WTC11 (cell line): Measurements from ENCODE around the gene CRACR2B. TPM values are rescaled to one million over a fixed set of nuclear protein-coding genes. Genes with fewer than 3 reads are reported as not detected.

Source experiments
- ATAC-seq: fragments of 200-7000 bp; cut with Tn5 transposase; 2 replicates; pipeline ENCODE4 v1.10.0; 2021; ENCODE audit warnings: mild to moderate bottlenecking, moderate library complexity
- CTCF ChIA-PET: fragments of 300-600 bp; sonication (Branson Sonifier 250); formaldehyde crosslinking; loops from one replicate; lab custom pipeline; 2021; ENCODE audit warnings: antibody characterized with exemption; lab: Charles Lee
- POLR2A ChIA-PET: fragments of 350-600 bp; sonication (Branson Sonifier 250); formaldehyde crosslinking; loops from one replicate; lab custom pipeline; 2021; ENCODE audit warnings: antibody characterized with exemption; lab: Charles Lee
- DNase-seq: peaks from one replicate; pipeline ENCODE4 v3.0.0; 2021; ENCODE audit warnings: low spot score
- H3K27ac Mint-ChIP-seq: 2 replicates; pipeline ENCODE4 v1.8.0; 2021; ENCODE audit warnings: mixed read lengths
- H3K27me3 Mint-ChIP-seq: 2 replicates; pipeline ENCODE4 v1.8.0; 2021; ENCODE audit warnings: low read depth, mild to moderate bottlenecking, moderate library complexity, mixed read lengths
- H3K36me3 Mint-ChIP-seq: 2 replicates; pipeline ENCODE4 v1.8.0; 2021; ENCODE audit warnings: mixed read lengths
- H3K4me1 Mint-ChIP-seq: 2 replicates; pipeline ENCODE4 v1.8.0; 2022; ENCODE audit warnings: mixed read lengths
- H3K4me3 Mint-ChIP-seq: 2 replicates; pipeline ENCODE4 v1.8.0; 2021; ENCODE audit warnings: mild to moderate bottlenecking, moderate library complexity, mixed read lengths
- H3K9me3 Mint-ChIP-seq: 2 replicates; pipeline ENCODE4 v1.8.0; 2021; ENCODE audit warnings: mixed read lengths
- CDX4 ChIP-seq: fragments of 250-450 bp; sonication (Bioruptor Pico); IDR thresholded peaks from 2 replicates; pipeline ENCODE4 v1.9.0; 2021; ENCODE audit warnings: moderate library complexity, mild to moderate bottlenecking, inconsistent platforms, borderline replicate concordance
- CREM ChIP-seq: sonication (generic); formaldehyde crosslinking; IDR thresholded peaks from 2 replicates; pipeline ENCODE4 v1.8.1; 2022; ENCODE audit warnings: mild to moderate bottlenecking, missing genetic modification reagents, moderate library complexity
- E2F4 ChIP-seq: sonication (generic); formaldehyde crosslinking; IDR thresholded peaks from 2 replicates; pipeline ENCODE4 v1.8.1; 2022; ENCODE audit warnings: low read depth, mild to moderate bottlenecking, moderate library complexity, missing genetic modification reagents, borderline replicate concordance
- ERG ChIP-seq: fragments of 250-450 bp; sonication (Bioruptor Pico); IDR thresholded peaks from 2 replicates; pipeline ENCODE4 v1.8.0; 2021; ENCODE audit warnings: mild to moderate bottlenecking
- FOXP4 ChIP-seq: sonication (generic); formaldehyde crosslinking; IDR thresholded peaks from 2 replicates; pipeline ENCODE4 v1.8.0; 2022; ENCODE audit warnings: mild to moderate bottlenecking, missing genetic modification reagents
- KAT7 ChIP-seq: sonication (generic); formaldehyde crosslinking; IDR thresholded peaks from 2 replicates; pipeline ENCODE4 v1.8.1; 2023; ENCODE audit warnings: missing genetic modification reagents, mild to moderate bottlenecking, borderline replicate concordance
- MYBL2 ChIP-seq: sonication (generic); formaldehyde crosslinking; IDR thresholded peaks from 2 replicates; pipeline ENCODE4 v1.8.1; 2023; ENCODE audit warnings: mild to moderate bottlenecking, moderate library complexity, missing genetic modification reagents
- NFATC4 ChIP-seq: fragments of 250-450 bp; sonication (Bioruptor Pico); IDR thresholded peaks from 2 replicates; pipeline ENCODE4 v1.9.0; 2021; ENCODE audit warnings: mild to moderate bottlenecking
- NR2C2 ChIP-seq: sonication (generic); formaldehyde crosslinking; IDR thresholded peaks from 2 replicates; pipeline ENCODE4 v1.8.0; 2022; ENCODE audit warnings: mild to moderate bottlenecking, missing genetic modification reagents
- RELA ChIP-seq: sonication (generic); formaldehyde crosslinking; IDR thresholded peaks from 2 replicates; pipeline ENCODE4 v1.8.1; 2022; ENCODE audit warnings: missing genetic modification reagents, mild to moderate bottlenecking, borderline replicate concordance
- SMAD3 ChIP-seq: sonication (generic); formaldehyde crosslinking; IDR thresholded peaks from 2 replicates; pipeline ENCODE4 v1.8.0; 2022; ENCODE audit warnings: missing genetic modification reagents, mild to moderate bottlenecking, borderline replicate concordance
- ZNF219 ChIP-seq: sonication (generic); formaldehyde crosslinking; IDR thresholded peaks from 2 replicates; pipeline ENCODE4 v1.8.0; 2023; ENCODE audit warnings: missing genetic modification reagents, mild to moderate bottlenecking, borderline replicate concordance
- ZNF263 ChIP-seq: sonication (generic); formaldehyde crosslinking; IDR thresholded peaks from 2 replicates; pipeline ENCODE4 v1.8.1; 2022; ENCODE audit warnings: low read depth, mild to moderate bottlenecking, moderate library complexity, missing genetic modification reagents
- ZNF416 ChIP-seq: fragments of 250-450 bp; sonication (Bioruptor Pico); IDR thresholded peaks from 2 replicates; pipeline ENCODE4 v1.9.0; 2021; ENCODE audit warnings: mild to moderate bottlenecking, inconsistent platforms
- ZNF671 ChIP-seq: fragments of 250-450 bp; sonication (Bioruptor Pico); IDR thresholded peaks from 2 replicates; pipeline ENCODE4 v1.8.0; 2021; ENCODE audit warnings: mild to moderate bottlenecking
- total RNA-seq: library from RNA; stranded (reverse); gene quantifications from 3 replicates; pipeline ENCODE4 v1.2.3, GENCODE V29; 2021
- TF ChIP-seq, protein P1 (sequence below): sonication (generic); formaldehyde crosslinking; IDR thresholded peaks from 2 replicates; pipeline ENCODE4 v1.8.1; 2023; ENCODE audit warnings: mild to moderate bottlenecking, missing genetic modification reagents
- TF ChIP-seq, protein P2 (sequence below): sonication (generic); formaldehyde crosslinking; IDR thresholded peaks from 2 replicates; pipeline ENCODE4 v1.8.1; 2023; ENCODE audit warnings: mild to moderate bottlenecking, missing genetic modification reagents, moderate library complexity
- TF ChIP-seq, protein P3 (sequence below): sonication (generic); formaldehyde crosslinking; IDR thresholded peaks from 2 replicates; pipeline ENCODE4 v1.8.0; 2022; ENCODE audit warnings: mild to moderate bottlenecking, missing genetic modification reagents
- TF ChIP-seq, protein P4 (sequence below): fragments of 250-450 bp; sonication (Bioruptor Pico); IDR thresholded peaks from 2 replicates; pipeline ENCODE4 v2.1.2; 2022; ENCODE audit warnings: mild to moderate bottlenecking, moderate library complexity

The CRACR2B gene
- total RNA-seq, 1 experiment from 2014 or later = 46.5 TPM

- Mint-ChIP-seq H3K4me3 (peak overlapping the region; percentile 72), H3K4me1 (peaks cover 7% of the 10 kb centered on the region), H3K36me3 (no peaks in the 10 kb centered on the region), H3K27me3 (no peaks in the 10 kb centered on the region), H3K27ac (no peak overlapping the region), H3K9me3 (no peaks in the 10 kb centered on the region)
- ATAC-seq = peak; percentile 21
- CTCF ChIA-PET = interaction anchor here (0.6 to 2.7 kb wide), 12 partner anchors 9 to 105 kb away, joined by 3 to 26 read pairs (median 4); partner anchors contain the start of genes AP2A2 and CRACR2B
- TF ChIP-seq ERG (no peak), FOXP4 (CRISPR knock-in tag) (no peak), ZNF219 (CRISPR knock-in tag) (no peak), CDX4 (CRISPR knock-in tag) (no peak), MYBL2 (no peak), NR2C2 (no peak), E2F4 (CRISPR knock-in tag) (no peak), CREM (CRISPR knock-in tag) (no peak)
- TF ChIP-seq, protein P1, sequence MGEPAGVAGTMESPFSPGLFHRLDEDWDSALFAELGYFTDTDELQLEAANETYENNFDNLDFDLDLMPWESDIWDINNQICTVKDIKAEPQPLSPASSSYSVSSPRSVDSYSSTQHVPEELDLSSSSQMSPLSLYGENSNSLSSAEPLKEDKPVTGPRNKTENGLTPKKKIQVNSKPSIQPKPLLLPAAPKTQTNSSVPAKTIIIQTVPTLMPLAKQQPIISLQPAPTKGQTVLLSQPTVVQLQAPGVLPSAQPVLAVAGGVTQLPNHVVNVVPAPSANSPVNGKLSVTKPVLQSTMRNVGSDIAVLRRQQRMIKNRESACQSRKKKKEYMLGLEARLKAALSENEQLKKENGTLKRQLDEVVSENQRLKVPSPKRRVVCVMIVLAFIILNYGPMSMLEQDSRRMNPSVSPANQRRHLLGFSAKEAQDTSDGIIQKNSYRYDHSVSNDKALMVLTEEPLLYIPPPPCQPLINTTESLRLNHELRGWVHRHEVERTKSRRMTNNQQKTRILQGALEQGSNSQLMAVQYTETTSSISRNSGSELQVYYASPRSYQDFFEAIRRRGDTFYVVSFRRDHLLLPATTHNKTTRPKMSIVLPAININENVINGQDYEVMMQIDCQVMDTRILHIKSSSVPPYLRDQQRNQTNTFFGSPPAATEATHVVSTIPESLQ = no peak
- peak; percentile 81 for DNase-seq
- POLR2A ChIA-PET = interaction anchor here (1.1 to 3.4 kb wide), 5 partner anchors 9 to 30 kb away, joined by 3 to 38 read pairs (median 6); partner anchors contain the start of genes CEND1, CRACR2B and RPLP2
Measured at GRCh38 chr11:819943-820649, 7.6 kb upstream of the CRACR2B start.

GRCh38 chr11:820655-821511, 6.8 kb upstream of the CRACR2B start:
- no peak for ATAC-seq
- no peak overlapping the region for H3K27ac Mint-ChIP-seq
- no peaks in the 10 kb centered on the region; the same call in 1 of the 2 replicates for H3K27me3 Mint-ChIP-seq
- ChIA-PET CTCF (interaction anchor here (0.6 to 2.7 kb wide), 6 partner anchors 12 to 101 kb away, joined by 3 to 6 read pairs (median 4); no protein-coding TSS in a partner anchor), POLR2A (interaction anchor here (1.4 to 3.4 kb wide), 3 partner anchors 9 to 16 kb away, joined by 6 to 38 read pairs (median 18); partner anchors contain the start of genes CRACR2B and RPLP2)
- DNase-seq = no peak
- H3K9me3 Mint-ChIP-seq = no peaks in the 10 kb centered on the region
- H3K4me3 Mint-ChIP-seq = peak overlapping the region; percentile 72
- H3K36me3 Mint-ChIP-seq = no peaks in the 10 kb centered on the region
- H3K4me1 Mint-ChIP-seq = peaks cover 9% of the 10 kb centered on the region
- no peak for TF ChIP-seq KAT7 (CRISPR knock-in tag)
- no peak for TF ChIP-seq ZNF671 (CRISPR knock-in tag)
- no peak for TF ChIP-seq NFATC4 (CRISPR knock-in tag)
- TF ChIP-seq, protein P2, sequence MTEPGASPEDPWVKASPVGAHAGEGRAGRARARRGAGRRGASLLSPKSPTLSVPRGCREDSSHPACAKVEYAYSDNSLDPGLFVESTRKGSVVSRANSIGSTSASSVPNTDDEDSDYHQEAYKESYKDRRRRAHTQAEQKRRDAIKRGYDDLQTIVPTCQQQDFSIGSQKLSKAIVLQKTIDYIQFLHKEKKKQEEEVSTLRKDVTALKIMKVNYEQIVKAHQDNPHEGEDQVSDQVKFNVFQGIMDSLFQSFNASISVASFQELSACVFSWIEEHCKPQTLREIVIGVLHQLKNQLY = no peak
- TF ChIP-seq, protein P3, sequence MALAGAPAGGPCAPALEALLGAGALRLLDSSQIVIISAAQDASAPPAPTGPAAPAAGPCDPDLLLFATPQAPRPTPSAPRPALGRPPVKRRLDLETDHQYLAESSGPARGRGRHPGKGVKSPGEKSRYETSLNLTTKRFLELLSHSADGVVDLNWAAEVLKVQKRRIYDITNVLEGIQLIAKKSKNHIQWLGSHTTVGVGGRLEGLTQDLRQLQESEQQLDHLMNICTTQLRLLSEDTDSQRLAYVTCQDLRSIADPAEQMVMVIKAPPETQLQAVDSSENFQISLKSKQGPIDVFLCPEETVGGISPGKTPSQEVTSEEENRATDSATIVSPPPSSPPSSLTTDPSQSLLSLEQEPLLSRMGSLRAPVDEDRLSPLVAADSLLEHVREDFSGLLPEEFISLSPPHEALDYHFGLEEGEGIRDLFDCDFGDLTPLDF (CRISPR knock-in tag) = no peak
- TF ChIP-seq ZNF219 (CRISPR knock-in tag) = no peak
- no peak for TF ChIP-seq ZNF263 (CRISPR knock-in tag)
- TF ChIP-seq, protein P4, sequence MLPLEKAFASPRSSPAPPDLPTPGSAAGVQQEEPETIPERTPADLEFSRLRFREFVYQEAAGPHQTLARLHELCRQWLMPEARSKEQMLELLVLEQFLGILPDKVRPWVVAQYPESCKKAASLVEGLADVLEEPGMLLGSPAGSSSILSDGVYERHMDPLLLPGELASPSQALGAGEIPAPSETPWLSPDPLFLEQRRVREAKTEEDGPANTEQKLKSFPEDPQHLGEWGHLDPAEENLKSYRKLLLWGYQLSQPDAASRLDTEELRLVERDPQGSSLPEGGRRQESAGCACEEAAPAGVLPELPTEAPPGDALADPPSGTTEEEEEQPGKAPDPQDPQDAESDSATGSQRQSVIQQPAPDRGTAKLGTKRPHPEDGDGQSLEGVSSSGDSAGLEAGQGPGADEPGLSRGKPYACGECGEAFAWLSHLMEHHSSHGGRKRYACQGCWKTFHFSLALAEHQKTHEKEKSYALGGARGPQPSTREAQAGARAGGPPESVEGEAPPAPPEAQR (CRISPR knock-in tag) = no peak
- no peak for TF ChIP-seq RELA (CRISPR knock-in tag)
- TF ChIP-seq ZNF416 (CRISPR knock-in tag) = no peak
- TF ChIP-seq SMAD3 = no peak
